ENCODE data around the gene DPP6.
"Not testable (repeated sequence)": the region's sequence is repeated elsewhere in the genome, so short reads cannot be mapped to it uniquely, and the experiment has no call there.

Gene DPP6

GRCh38 chr7:154919344-154920225, 867.4 kb downstream of the DPP6 start:
- no peak for DNase-seq

GRCh38 chr7:154922472-154922871, 870.3 kb downstream of the DPP6 start:
- not testable (repeated sequence) for DNase-seq

- DNase-seq, result no peak
Measured at GRCh38 chr7:154927624-154928125, 875.5 kb downstream of the DPP6 start.

- DNase-seq, result no peak
Measured at GRCh38 chr7:154928136-154929005, 876.2 kb downstream of the DPP6 start.

GRCh38 chr7:154929006-154929726, 877.0 kb downstream of the DPP6 start:
- no peak for DNase-seq

GRCh38 chr7:154931906-154932305, 879.7 kb downstream of the DPP6 start:
- DNase-seq, result no peak

- DNase-seq, result not testable (repeated sequence)
Measured at GRCh38 chr7:154934353-154934952, 882.3 kb downstream of the DPP6 start.

- DNase-seq, result no peak
Measured at GRCh38 chr7:154937837-154938236, 885.6 kb downstream of the DPP6 start.

- no peak for DNase-seq
Measured at GRCh38 chr7:154942691-154943090, 890.5 kb downstream of the DPP6 start.
